ENCODE data around the gene LRCH2.

LRCH2 gene

DNA sequence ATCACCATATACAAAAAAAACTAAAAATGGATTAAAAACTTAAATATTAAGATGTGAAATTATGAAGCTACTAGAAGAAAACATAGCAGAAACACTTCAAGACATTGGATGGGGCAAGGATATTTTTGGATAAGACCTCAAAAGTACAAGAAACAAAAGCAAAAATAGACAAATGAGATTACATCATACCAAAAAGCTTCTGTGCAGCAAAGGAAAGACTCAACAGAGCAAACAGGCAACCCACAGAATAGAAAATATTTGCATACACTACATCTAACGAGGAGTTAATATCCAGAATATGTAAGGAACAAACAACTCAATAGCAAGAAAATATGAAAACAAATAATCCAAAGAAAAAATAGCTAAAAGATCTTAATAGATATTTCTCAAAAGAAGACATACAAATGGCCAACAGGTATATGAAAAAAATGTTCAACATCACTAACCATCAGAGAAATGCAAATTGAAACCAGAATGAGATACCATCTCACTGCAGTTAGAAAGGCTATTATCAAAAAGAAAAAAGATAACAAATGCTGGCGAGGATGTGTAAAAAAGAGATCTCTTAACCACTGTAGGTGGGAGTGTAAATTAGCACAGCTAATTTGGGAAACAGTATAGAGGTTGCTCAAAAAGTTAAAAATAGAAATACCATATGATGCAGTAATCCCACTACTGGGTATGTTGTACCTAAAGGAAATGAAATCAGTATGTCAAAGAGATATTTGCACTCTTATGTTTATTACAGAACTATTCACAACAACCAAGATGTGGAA is 17.8 kb upstream of the LRCH2 start:
- Histone ChIP-seq H3K27ac (ENCODE audit: low read length) (no peak overlapping the region), H4K20me1 (ENCODE audit: insufficient read depth, low read length) (no peaks in the 10 kb centered on the region), H3K4me1 (ENCODE audit: insufficient read depth, low read length) (no peaks in the 10 kb centered on the region), H3K27me3 (ENCODE audit: insufficient read depth, low read length, poor library complexity) (no peaks in the 10 kb centered on the region), H3K79me2 (ENCODE audit: insufficient read depth, low read length) (no peaks in the 10 kb centered on the region), H3K9ac (ENCODE audit: low read depth, low read length) (no peak overlapping the region), H3K36me3 (ENCODE audit: insufficient read depth, low read length) (no peaks in the 10 kb centered on the region), H3K4me2 (ENCODE audit: insufficient read depth, low read length) (no peak overlapping the region), H3K9me3 (ENCODE audit: insufficient read depth, low read length, severe bottlenecking) (no peaks in the 10 kb centered on the region), H3K4me3 (ENCODE audit: low read depth in 1 of 2, low read length in 2 of 2) (no peak overlapping the region), H2AFZ (ENCODE audit: low read depth, low read length) (no peak overlapping the region)
- no peak for DNase-seq
- no peak for ATAC-seq (ENCODE audit: insufficient read depth, low read depth)
- no peak for TF ChIP-seq CTCF (IDR thresholded peaks at IDR 0.05; ENCODE audit: borderline replicate concordance, extremely low read depth, low read length, poor library complexity, severe bottlenecking)

DNA sequence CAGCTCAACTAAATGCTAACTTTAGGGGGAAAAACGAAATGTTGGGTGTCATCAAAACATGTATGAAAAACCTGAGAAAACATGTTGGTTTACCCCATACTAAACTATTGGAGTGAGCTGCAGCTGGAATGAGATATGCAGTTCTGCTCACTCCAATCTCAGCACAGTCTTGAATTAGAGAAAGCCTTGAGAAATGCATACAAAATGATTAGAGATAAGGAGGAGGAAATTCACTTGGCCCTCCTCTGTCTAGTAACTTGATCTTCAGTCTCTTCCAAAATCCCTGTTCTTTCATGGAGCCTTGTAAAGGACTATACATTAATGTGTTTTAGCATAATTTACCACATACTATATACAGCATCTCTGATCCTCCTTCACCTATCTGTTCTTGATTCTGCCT is 3.2 kb upstream of the LRCH2 start:
- Histone ChIP-seq H3K36me3 (ENCODE audit: insufficient read depth, low read length) (no peaks in the 10 kb centered on the region), H3K4me2 (ENCODE audit: insufficient read depth, low read length) (no peak overlapping the region), H2AFZ (ENCODE audit: low read depth, low read length) (no peak overlapping the region), H3K79me2 (ENCODE audit: insufficient read depth, low read length) (no peaks in the 10 kb centered on the region), H3K27me3 (ENCODE audit: insufficient read depth, low read length, poor library complexity) (no peaks in the 10 kb centered on the region), H4K20me1 (ENCODE audit: insufficient read depth, low read length) (no peaks in the 10 kb centered on the region), H3K27ac (ENCODE audit: low read length) (no peak overlapping the region), H3K4me3 (ENCODE audit: low read depth in 1 of 2, low read length in 2 of 2) (no peak overlapping the region), H3K9ac (ENCODE audit: low read depth, low read length) (no peak overlapping the region), H3K9me3 (ENCODE audit: insufficient read depth, low read length, severe bottlenecking) (no peaks in the 10 kb centered on the region), H3K4me1 (ENCODE audit: insufficient read depth, low read length) (no peaks in the 10 kb centered on the region)
- TF ChIP-seq CTCF (IDR thresholded peaks at IDR 0.05; ENCODE audit: borderline replicate concordance, extremely low read depth, low read length, poor library complexity, severe bottlenecking) (no peak), EZH2 (IDR thresholded peaks at IDR 0.05; ENCODE audit: borderline replicate concordance, low read depth, low read length, severe bottlenecking) (no peak)
- no peak for ATAC-seq (ENCODE audit: insufficient read depth, low read depth)
- DNase-seq: no peak

GRCh38 chrX:115236560-115236959 is 2.7 kb upstream of the LRCH2 start:
- no peaks in the 10 kb centered on the region for H3K4me1 ChIP-seq (ENCODE audit: insufficient read depth, low read length)
- no peaks in the 10 kb centered on the region for H4K20me1 ChIP-seq (ENCODE audit: insufficient read depth, low read length)
- no peaks in the 10 kb centered on the region for H3K9me3 ChIP-seq (ENCODE audit: insufficient read depth, low read length, severe bottlenecking)
- H3K4me3 ChIP-seq (ENCODE audit: low read depth in 1 of 2, low read length in 2 of 2): no peak overlapping the region
- H2AFZ ChIP-seq (ENCODE audit: low read depth, low read length): no peak overlapping the region
- H3K4me2 ChIP-seq (ENCODE audit: insufficient read depth, low read length): no peak overlapping the region
- H3K9ac ChIP-seq (ENCODE audit: low read depth, low read length): no peak overlapping the region
- H3K27me3 ChIP-seq (ENCODE audit: insufficient read depth, low read length, poor library complexity): no peaks in the 10 kb centered on the region
- no peaks in the 10 kb centered on the region for H3K79me2 ChIP-seq (ENCODE audit: insufficient read depth, low read length)
- no peak overlapping the region for H3K27ac ChIP-seq (ENCODE audit: low read length)
- ATAC-seq (ENCODE audit: insufficient read depth, low read depth): no peak
- no peak for DNase-seq
- TF ChIP-seq EZH2 (IDR thresholded peaks at IDR 0.05; ENCODE audit: borderline replicate concordance, low read depth, low read length, severe bottlenecking) (no peak), CTCF (IDR thresholded peaks at IDR 0.05; ENCODE audit: borderline replicate concordance, extremely low read depth, low read length, poor library complexity, severe bottlenecking) (no peak)
- H3K36me3 ChIP-seq (ENCODE audit: insufficient read depth, low read length): no peaks in the 10 kb centered on the region
